ENCODE results near the gene SEMA3E.

Gene SEMA3E

GRCh38 chr7:83337050-83337449, 311.9 kb downstream of the SEMA3E start:
- Histone ChIP-seq H3K4me1 (ENCODE audit: insufficient read depth, insufficient read length) (no peaks in the 10 kb centered on the region), H3K4me3 (ENCODE audit: insufficient read length, low read depth) (no peak overlapping the region), H3K9me3 (ENCODE audit: insufficient read depth, low read length) (no peaks in the 10 kb centered on the region), H3K36me3 (ENCODE audit: insufficient read depth, insufficient read length, low read length) (no peaks in the 10 kb centered on the region), H3K9ac (ENCODE audit: insufficient read length, low read depth) (no peak overlapping the region), H3K27me3 (ENCODE audit: insufficient read depth, insufficient read length) (no peaks in the 10 kb centered on the region)
- TF ChIP-seq YY1 (IDR thresholded peaks at IDR 0.05; ENCODE audit: insufficient read depth, insufficient read length) (no peak), SUZ12 (IDR thresholded peaks at IDR 0.05; ENCODE audit: extremely low read depth, insufficient read depth, insufficient read length) (no peak), ZNF274 (IDR thresholded peaks at IDR 0.05; ENCODE audit: low read depth, low read length) (no peak)
- DNase-seq (ENCODE audit: low read depth, low spot score) = no peak

- Histone ChIP-seq H3K36me3 (ENCODE audit: insufficient read depth, insufficient read length, low read length) (no peaks in the 10 kb centered on the region), H3K9ac (ENCODE audit: insufficient read length, low read depth) (no peak overlapping the region)
- no peak for DNase-seq (ENCODE audit: low read depth, low spot score)
These were observed 322.7 kb downstream of the SEMA3E start for GRCh38 chr7:83326223-83326622.

GRCh38 chr7:83325083-83325482, 323.9 kb downstream of the SEMA3E start:
- no peaks in the 10 kb centered on the region for H3K9me3 ChIP-seq (ENCODE audit: insufficient read depth, low read length)
- H3K4me3 ChIP-seq (ENCODE audit: insufficient read length, low read depth) = no peak overlapping the region
- H3K36me3 ChIP-seq (ENCODE audit: insufficient read depth, insufficient read length, low read length) = no peaks in the 10 kb centered on the region
- no peaks in the 10 kb centered on the region for H3K27me3 ChIP-seq (ENCODE audit: insufficient read depth, insufficient read length)
- TF ChIP-seq YY1 (IDR thresholded peaks at IDR 0.05; ENCODE audit: insufficient read depth, insufficient read length) (no peak), ZNF274 (IDR thresholded peaks at IDR 0.05; ENCODE audit: low read depth, low read length) (no peak), SUZ12 (IDR thresholded peaks at IDR 0.05; ENCODE audit: extremely low read depth, insufficient read depth, insufficient read length) (no peak)
- H3K4me1 ChIP-seq (ENCODE audit: insufficient read depth, insufficient read length) = no peaks in the 10 kb centered on the region
- H3K9ac ChIP-seq (ENCODE audit: insufficient read length, low read depth) = no peak overlapping the region
- DNase-seq (ENCODE audit: low read depth, low spot score) = no peak

More at GRCh38 chr7:83326223-83326622, 322.7 kb downstream of the SEMA3E start:
- Histone ChIP-seq H3K9me3 (ENCODE audit: insufficient read depth, low read length) (no peaks in the 10 kb centered on the region), H3K27me3 (ENCODE audit: insufficient read depth, insufficient read length) (no peaks in the 10 kb centered on the region), H3K4me1 (ENCODE audit: insufficient read depth, insufficient read length) (no peaks in the 10 kb centered on the region), H3K4me3 (ENCODE audit: insufficient read length, low read depth) (no peak overlapping the region)
- TF ChIP-seq SUZ12 (IDR thresholded peaks at IDR 0.05; ENCODE audit: extremely low read depth, insufficient read depth, insufficient read length) = no peak
- no peak for TF ChIP-seq ZNF274 (IDR thresholded peaks at IDR 0.05; ENCODE audit: low read depth, low read length)
- TF ChIP-seq YY1 (IDR thresholded peaks at IDR 0.05; ENCODE audit: insufficient read depth, insufficient read length) = no peak

GRCh38 chr7:83324596-83324995, 324.3 kb downstream of the SEMA3E start:
- H3K4me1 ChIP-seq (ENCODE audit: insufficient read depth, insufficient read length) = no peaks in the 10 kb centered on the region
- no peak for DNase-seq (ENCODE audit: low read depth, low spot score)
- H3K4me3 ChIP-seq (ENCODE audit: insufficient read length, low read depth) = no peak overlapping the region
- no peaks in the 10 kb centered on the region for H3K36me3 ChIP-seq (ENCODE audit: insufficient read depth, insufficient read length, low read length)
- no peaks in the 10 kb centered on the region for H3K9me3 ChIP-seq (ENCODE audit: insufficient read depth, low read length)
- no peak overlapping the region for H3K9ac ChIP-seq (ENCODE audit: insufficient read length, low read depth)
- TF ChIP-seq SUZ12 (IDR thresholded peaks at IDR 0.05; ENCODE audit: extremely low read depth, insufficient read depth, insufficient read length) (no peak), ZNF274 (IDR thresholded peaks at IDR 0.05; ENCODE audit: low read depth, low read length) (no peak), YY1 (IDR thresholded peaks at IDR 0.05; ENCODE audit: insufficient read depth, insufficient read length) (no peak)
- no peaks in the 10 kb centered on the region for H3K27me3 ChIP-seq (ENCODE audit: insufficient read depth, insufficient read length)

- no peaks in the 10 kb centered on the region for H3K27me3 ChIP-seq (ENCODE audit: insufficient read depth, insufficient read length)
- TF ChIP-seq ZNF274 (IDR thresholded peaks at IDR 0.05; ENCODE audit: low read depth, low read length) (no peak), YY1 (IDR thresholded peaks at IDR 0.05; ENCODE audit: insufficient read depth, insufficient read length) (no peak), SUZ12 (IDR thresholded peaks at IDR 0.05; ENCODE audit: extremely low read depth, insufficient read depth, insufficient read length) (no peak)
- no peak overlapping the region for H3K4me3 ChIP-seq (ENCODE audit: insufficient read length, low read depth)
- H3K36me3 ChIP-seq (ENCODE audit: insufficient read depth, insufficient read length, low read length) = no peaks in the 10 kb centered on the region
- no peaks in the 10 kb centered on the region for H3K9me3 ChIP-seq (ENCODE audit: insufficient read depth, low read length)
- no peak overlapping the region for H3K9ac ChIP-seq (ENCODE audit: insufficient read length, low read depth)
- no peaks in the 10 kb centered on the region for H3K4me1 ChIP-seq (ENCODE audit: insufficient read depth, insufficient read length)
- DNase-seq (ENCODE audit: low read depth, low spot score) = no peak
These were observed 327.9 kb downstream of the SEMA3E start for GRCh38 chr7:83321011-83321410.

- DNase-seq (ENCODE audit: low read depth, low spot score) = no peak
- no peak overlapping the region for H3K9ac ChIP-seq (ENCODE audit: insufficient read length, low read depth)
- no peaks in the 10 kb centered on the region for H3K4me1 ChIP-seq (ENCODE audit: insufficient read depth, insufficient read length)
- H3K4me3 ChIP-seq (ENCODE audit: insufficient read length, low read depth) = no peak overlapping the region
- H3K9me3 ChIP-seq (ENCODE audit: insufficient read depth, low read length) = no peaks in the 10 kb centered on the region
- H3K36me3 ChIP-seq (ENCODE audit: insufficient read depth, insufficient read length, low read length) = no peaks in the 10 kb centered on the region
- TF ChIP-seq SUZ12 (IDR thresholded peaks at IDR 0.05; ENCODE audit: extremely low read depth, insufficient read depth, insufficient read length) (no peak), ZNF274 (IDR thresholded peaks at IDR 0.05; ENCODE audit: low read depth, low read length) (no peak), YY1 (IDR thresholded peaks at IDR 0.05; ENCODE audit: insufficient read depth, insufficient read length) (no peak)
- H3K27me3 ChIP-seq (ENCODE audit: insufficient read depth, insufficient read length) = no peaks in the 10 kb centered on the region
These were observed 335.0 kb downstream of the SEMA3E start for GRCh38 chr7:83313931-83314330.
